HG03196 (cell line): ENCODE data around the gene PRMT1.

Experiments
- ATAC-seq: cut with Tn5 transposase; IDR thresholded peaks from one replicate; pipeline ENCODE4 v1.9.1; 2021; ENCODE audit not compliant: unreplicated experiment

The PRMT1 gene

GRCh38 chr19:49687566-49688316 lies 10.7 kb downstream of the PRMT1 start:
- ATAC-seq: no peak

- no peak for ATAC-seq
These were observed 11.6 kb downstream of the PRMT1 start for GRCh38 chr19:49688531-49689132.

GRCh38 chr19:49689133-49690078 lies 12.3 kb downstream of the PRMT1 start, which contains the start of gene ADM5:
TSS of gene ADM5 (plus strand) at chr19:49689594. CDS start at chr19:49689838, 244 bp downstream.
- no peak for ATAC-seq

- no peak for ATAC-seq
These were observed 13.1 kb downstream of the PRMT1 start for GRCh38 chr19:49690079-49690655.

GRCh38 chr19:49690656-49691242 lies 13.7 kb downstream of the PRMT1 start, which contains the start of gene CPT1C:
TSS of gene CPT1C (plus strand) at chr19:49691116. CDS start at chr19:49692253, 1,137 bp downstream.
- no peak for ATAC-seq

GRCh38 chr19:49691243-49692146 lies 14.4 kb downstream of the PRMT1 start:
- ATAC-seq: no peak

- no peak for ATAC-seq
These were observed 15.1 kb downstream of the PRMT1 start for GRCh38 chr19:49692147-49692506.

GRCh38 chr19:49696115-49696514 lies 19.0 kb downstream of the PRMT1 start:
- no peak for ATAC-seq

- no peak for ATAC-seq
These were observed 19.8 kb downstream of the PRMT1 start for GRCh38 chr19:49696865-49697264.

- no peak for ATAC-seq
These were observed 22.3 kb downstream of the PRMT1 start for GRCh38 chr19:49699364-49699763.

GRCh38 chr19:49700563-49700962 lies 23.5 kb downstream of the PRMT1 start:
- ATAC-seq: no peak

- no peak for ATAC-seq
These were observed 24.3 kb downstream of the PRMT1 start for GRCh38 chr19:49701271-49701786.

- no peak for ATAC-seq
These were observed 28.0 kb downstream of the PRMT1 start for GRCh38 chr19:49704888-49705642.

GRCh38 chr19:49705919-49706318 lies 28.8 kb downstream of the PRMT1 start:
- no peak for ATAC-seq

GRCh38 chr19:49710372-49710951 lies 33.4 kb downstream of the PRMT1 start:
- ATAC-seq: no peak

- no peak for ATAC-seq
These were observed 35.4 kb downstream of the PRMT1 start for GRCh38 chr19:49712397-49712859.

- no peak for ATAC-seq
These were observed 36.3 kb downstream of the PRMT1 start for GRCh38 chr19:49713236-49713845.

GRCh38 chr19:49716154-49716553 lies 39.1 kb downstream of the PRMT1 start:
- ATAC-seq: no peak
